Measurements from ENCODE around the gene GRPR.
A peak's percentile ranks its signal among the peaks of the same experiment; 100 is the strongest.
"Not testable (repeated sequence)": the region's sequence is repeated elsewhere in the genome, so short reads cannot be mapped to it uniquely, and the experiment has no call there.

GRPR gene

GRCh38 chrX:16138108-16138427 lies 14.7 kb downstream of the GRPR start:
- no peak for DNase-seq

GRCh38 chrX:16140448-16140847 lies 17.1 kb downstream of the GRPR start:
- DNase-seq: no peak

GRCh38 chrX:16140983-16141382 lies 17.6 kb downstream of the GRPR start:
- no peak for DNase-seq

- DNase-seq: no peak
Observed at GRCh38 chrX:16141422-16142245, 18.3 kb downstream of the GRPR start.

GRCh38 chrX:16142246-16142558 lies 18.8 kb downstream of the GRPR start:
- DNase-seq: no peak

- no peak for DNase-seq
Observed at GRCh38 chrX:16143968-16144367, 20.6 kb downstream of the GRPR start.

GRCh38 chrX:16144420-16144819 lies 21.1 kb downstream of the GRPR start:
- DNase-seq: no peak

- not testable (repeated sequence) for DNase-seq
Observed at GRCh38 chrX:16145093-16145492, 21.7 kb downstream of the GRPR start.

- DNase-seq: no peak
Observed at GRCh38 chrX:16145656-16146055, 22.3 kb downstream of the GRPR start.

GRCh38 chrX:16148896-16149295 lies 25.5 kb downstream of the GRPR start:
- no peak for DNase-seq

- DNase-seq: no peak
Observed at GRCh38 chrX:16155581-16156096, 32.3 kb downstream of the GRPR start.

- DNase-seq: no peak
Observed at GRCh38 chrX:16156692-16157331, 33.4 kb downstream of the GRPR start.

GRCh38 chrX:16160729-16161128 lies 37.4 kb downstream of the GRPR start:
- no peak for DNase-seq

- not testable (repeated sequence) for DNase-seq
Observed at GRCh38 chrX:16161173-16161572, 37.8 kb downstream of the GRPR start.

- no peak for DNase-seq
Observed at GRCh38 chrX:16162391-16162790, 39.0 kb downstream of the GRPR start.

GRCh38 chrX:16164748-16165147 lies 41.4 kb downstream of the GRPR start:
- DNase-seq: no peak

- no peak for DNase-seq
Observed at GRCh38 chrX:16167181-16167580, 43.8 kb downstream of the GRPR start, which contains the start of gene MAGEB17. Gene MAGEB17 (plus strand): TSS chrX:16167481. CDS start chrX:16170383, 2,902 bp downstream.

- no peak for DNase-seq
Observed at GRCh38 chrX:16171039-16171438, 47.7 kb downstream of the GRPR start.

- DNase-seq: no peak
Observed at GRCh38 chrX:16171944-16172343, 48.6 kb downstream of the GRPR start.

GRCh38 chrX:16172391-16172790 lies 49.0 kb downstream of the GRPR start:
- no peak for DNase-seq

GRCh38 chrX:16175329-16176061 lies 52.1 kb downstream of the GRPR start:
- no peak for DNase-seq

- DNase-seq: no peak
Observed at GRCh38 chrX:16177260-16177659, 53.9 kb downstream of the GRPR start.

GRCh38 chrX:16183843-16184242 lies 60.5 kb downstream of the GRPR start:
- not testable (repeated sequence) for DNase-seq

- DNase-seq: peak; percentile 25
Observed at GRCh38 chrX:16185725-16186136, 62.4 kb downstream of the GRPR start.

All from NK-92 treated with Interleukin-12 subunit alpha and Interleukin-12 subunit beta, amount 100 ng/mL, for 24 hours (cell line).